Hematopoietic multipotent progenitor cell treated with erythropoietin and hydrocortisone succinate and interleukin-3 and kit ligand, for 4 days (in vitro differentiated cells): Measurements from ENCODE around the gene NPIPB8.
"Not testable (repeated sequence)": the region's sequence is repeated elsewhere in the genome, so short reads cannot be mapped to it uniquely, and the experiment has no call there.

Source experiments
- DNase-seq: peaks from one replicate; pipeline ENCODE4 v3.0.0-alpha.2; 2015

Gene NPIPB8

GRCh38 chr16:28636093-28636823 is 1.6 kb upstream of the NPIPB8 start:
- not testable (repeated sequence) for DNase-seq

GRCh38 chr16:28638359-28638758 is 494 bp downstream of the NPIPB8 start:
- not testable (repeated sequence) for DNase-seq

DNA sequence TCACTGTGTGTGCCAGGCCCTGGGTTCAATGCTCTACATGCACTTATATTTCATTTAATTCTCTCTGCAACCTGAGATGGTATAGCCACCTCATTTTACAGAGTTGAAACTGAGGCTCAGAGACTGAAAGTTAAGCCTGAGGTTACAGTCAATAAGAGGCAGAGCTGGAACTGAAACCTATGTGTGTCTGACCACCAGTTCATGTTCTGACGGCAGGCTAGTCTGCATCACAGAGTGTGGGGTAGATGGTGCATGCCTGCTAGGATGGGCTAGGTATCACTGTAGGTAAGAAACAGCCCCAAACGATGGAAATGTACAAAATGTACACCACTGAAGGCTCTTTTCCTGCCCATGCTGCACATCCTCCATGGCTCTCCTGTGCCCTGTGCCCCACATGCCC is 2.1 kb downstream of the NPIPB8 start:
- DNase-seq: not testable (repeated sequence)

DNA sequence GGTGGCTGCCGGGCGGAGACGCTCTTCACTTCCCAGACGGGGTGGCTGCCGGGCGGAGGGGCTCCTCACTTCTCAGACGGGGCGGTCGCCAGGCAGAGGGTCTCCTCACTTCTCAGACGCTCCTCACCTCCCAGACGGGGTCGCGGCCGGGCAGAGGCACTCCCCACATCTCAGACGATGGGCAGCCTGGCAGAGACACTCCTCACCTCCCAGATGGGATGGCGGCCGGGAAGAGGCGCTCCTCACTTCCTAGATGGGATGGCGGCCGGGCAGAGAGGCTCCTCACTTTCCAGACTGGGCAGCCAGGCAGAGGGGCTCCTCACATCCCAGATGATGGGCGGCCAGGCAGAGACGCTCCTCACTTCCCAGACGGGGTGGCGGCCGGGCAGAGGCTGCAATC is 28.4 kb downstream of the NPIPB8 start:
- not testable (repeated sequence) for DNase-seq

- DNase-seq: not testable (repeated sequence)
Observed at GRCh38 chr16:28667480-28667879, 29.6 kb downstream of the NPIPB8 start.

DNA sequence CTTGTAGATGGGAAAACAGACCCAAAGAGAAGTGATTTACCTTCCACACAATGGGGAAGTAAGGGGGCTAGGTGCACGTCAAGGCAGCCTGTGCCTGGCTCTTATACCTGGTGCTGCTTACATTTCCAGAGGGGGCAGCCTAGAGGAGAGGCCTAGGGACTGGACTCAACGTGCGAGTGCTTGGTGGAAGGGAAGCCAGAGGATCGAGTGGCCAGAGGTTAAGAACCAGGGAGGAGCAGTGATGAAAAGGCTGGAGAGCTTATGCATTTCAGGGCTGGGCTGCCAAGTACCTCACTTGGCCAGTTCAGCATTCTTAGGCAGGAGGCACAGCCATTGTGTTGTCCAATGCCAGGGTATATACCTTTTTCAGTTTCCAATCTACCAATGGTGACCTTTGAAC is 30.3 kb downstream of the NPIPB8 start:
- DNase-seq: not testable (repeated sequence)

- DNase-seq: not testable (repeated sequence)
Observed at GRCh38 chr16:28688327-28688952, 50.6 kb downstream of the NPIPB8 start.

DNA sequence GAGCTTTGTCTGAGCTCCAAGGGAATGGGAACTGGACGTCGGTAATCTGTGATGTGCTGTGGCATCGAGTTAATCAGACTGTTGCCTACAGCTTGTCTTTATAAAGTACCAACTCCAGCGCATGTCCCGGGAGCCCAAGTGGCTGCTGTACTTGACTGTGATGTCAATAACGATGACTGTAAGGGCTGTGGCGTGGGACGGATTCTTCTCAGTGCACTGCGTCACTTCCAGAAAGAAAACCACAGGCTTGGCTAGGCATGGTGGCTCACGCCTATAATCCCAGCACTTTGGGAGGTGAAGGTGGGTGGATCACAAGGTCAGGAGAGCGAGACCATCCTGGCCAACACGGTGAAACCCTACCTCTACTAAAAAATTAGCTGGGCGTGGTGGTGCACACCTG is 51.6 kb downstream of the NPIPB8 start:
- DNase-seq: not testable (repeated sequence)

- not testable (repeated sequence) for DNase-seq
Observed at GRCh38 chr16:28691722-28692121, 53.9 kb downstream of the NPIPB8 start.

- not testable (repeated sequence) for DNase-seq
Observed at GRCh38 chr16:28693257-28693950, 55.5 kb downstream of the NPIPB8 start.

GRCh38 chr16:28699792-28700191 is 61.9 kb downstream of the NPIPB8 start:
- DNase-seq: not testable (repeated sequence)

- DNase-seq: not testable (repeated sequence)
Observed at GRCh38 chr16:28700349-28700748, 62.5 kb downstream of the NPIPB8 start.

DNA sequence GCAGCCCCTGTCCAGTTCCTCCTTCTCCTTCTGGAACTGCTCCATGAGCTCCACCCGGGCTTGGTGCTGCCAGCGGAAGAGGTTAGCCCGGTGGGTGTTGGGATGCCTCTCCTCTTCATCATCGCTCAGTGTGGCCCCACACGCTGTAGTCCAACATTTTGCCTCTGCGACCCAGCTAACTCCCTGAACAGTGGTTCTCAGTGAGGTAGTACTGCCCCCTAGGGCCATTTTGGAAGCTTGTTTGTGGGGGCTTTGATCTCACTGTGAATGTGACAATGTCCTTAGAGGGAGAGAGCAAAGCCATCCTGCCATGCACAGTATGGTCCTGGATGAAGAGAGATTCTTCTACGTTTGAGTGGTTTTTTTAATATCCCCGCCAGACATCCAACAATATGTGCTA is 63.5 kb downstream of the NPIPB8 start:
- DNase-seq: not testable (repeated sequence)

DNA sequence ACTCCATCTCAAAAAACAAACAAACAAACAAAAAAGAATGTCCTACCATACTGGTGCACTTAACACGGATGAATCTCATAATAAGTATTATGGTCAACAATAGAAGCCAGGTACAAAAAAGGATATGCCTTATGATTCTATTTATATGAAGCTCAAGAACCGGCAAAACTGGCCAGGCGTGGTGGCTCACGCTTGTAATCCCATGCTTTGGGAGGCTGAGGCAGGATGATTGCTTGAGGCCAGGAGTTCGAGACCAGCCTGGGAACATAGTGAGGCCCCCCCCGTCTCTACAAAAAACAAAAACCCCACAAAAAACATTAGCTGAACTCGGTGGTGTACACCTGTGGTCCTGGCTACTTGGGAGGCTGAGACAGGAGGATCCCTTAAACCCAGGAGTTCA is 66.4 kb downstream of the NPIPB8 start:
- DNase-seq: not testable (repeated sequence)
